ENCODE results near the gene KATNAL2.
"Not testable (repeated sequence)": the region's sequence is repeated elsewhere in the genome, so short reads cannot be mapped to it uniquely, and the experiment has no call there.

Gene KATNAL2

GRCh38 chr18:47032945-47033344 lies 115.5 kb downstream of the KATNAL2 start:
- no peaks in the 10 kb centered on the region for H3K36me3 ChIP-seq (ENCODE audit: control insufficient read depth, insufficient read depth, low read length)
- no peaks in the 10 kb centered on the region for H3K79me2 ChIP-seq
- H3K4me2 ChIP-seq (ENCODE audit: low read length): no peak overlapping the region
- H2AFZ ChIP-seq: no peak overlapping the region
- H3K9ac ChIP-seq: no peak overlapping the region
- no peaks in the 10 kb centered on the region for H3K4me1 ChIP-seq
- no peak overlapping the region for H3K4me3 ChIP-seq (ENCODE audit: low read depth, low read length)
- TF ChIP-seq, protein P1, sequence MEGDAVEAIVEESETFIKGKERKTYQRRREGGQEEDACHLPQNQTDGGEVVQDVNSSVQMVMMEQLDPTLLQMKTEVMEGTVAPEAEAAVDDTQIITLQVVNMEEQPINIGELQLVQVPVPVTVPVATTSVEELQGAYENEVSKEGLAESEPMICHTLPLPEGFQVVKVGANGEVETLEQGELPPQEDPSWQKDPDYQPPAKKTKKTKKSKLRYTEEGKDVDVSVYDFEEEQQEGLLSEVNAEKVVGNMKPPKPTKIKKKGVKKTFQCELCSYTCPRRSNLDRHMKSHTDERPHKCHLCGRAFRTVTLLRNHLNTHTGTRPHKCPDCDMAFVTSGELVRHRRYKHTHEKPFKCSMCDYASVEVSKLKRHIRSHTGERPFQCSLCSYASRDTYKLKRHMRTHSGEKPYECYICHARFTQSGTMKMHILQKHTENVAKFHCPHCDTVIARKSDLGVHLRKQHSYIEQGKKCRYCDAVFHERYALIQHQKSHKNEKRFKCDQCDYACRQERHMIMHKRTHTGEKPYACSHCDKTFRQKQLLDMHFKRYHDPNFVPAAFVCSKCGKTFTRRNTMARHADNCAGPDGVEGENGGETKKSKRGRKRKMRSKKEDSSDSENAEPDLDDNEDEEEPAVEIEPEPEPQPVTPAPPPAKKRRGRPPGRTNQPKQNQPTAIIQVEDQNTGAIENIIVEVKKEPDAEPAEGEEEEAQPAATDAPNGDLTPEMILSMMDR (IDR thresholded peaks at IDR 0.05): no peak
- no peaks in the 10 kb centered on the region for H3K27me3 ChIP-seq (ENCODE audit: control insufficient read depth, insufficient read depth, low read length)
- no peak overlapping the region for H3K27ac ChIP-seq
- no peaks in the 10 kb centered on the region for H3K9me3 ChIP-seq (ENCODE audit: control insufficient read depth, low read length)

DNA sequence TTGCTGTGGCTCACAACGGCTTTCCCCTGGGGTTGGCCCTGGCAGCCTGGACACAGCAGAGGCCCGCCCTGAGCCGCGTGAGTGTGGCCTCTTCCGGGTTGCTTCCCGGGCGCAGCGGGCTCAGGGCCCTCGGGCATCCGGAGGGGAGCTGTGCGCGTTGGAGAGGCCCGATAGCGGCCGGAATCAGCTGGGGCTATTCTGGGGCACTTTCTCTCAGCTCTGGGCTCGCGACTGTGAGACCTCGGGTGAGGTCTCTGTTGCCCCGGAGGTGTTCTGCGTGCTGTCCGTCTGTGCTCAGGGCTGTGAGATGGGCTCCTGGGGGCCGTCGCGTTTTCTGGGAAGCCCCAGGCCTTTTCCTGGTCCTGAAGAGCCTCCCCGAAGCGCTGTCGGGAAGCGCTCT lies 117.2 kb downstream of the KATNAL2 start:
- not testable (repeated sequence) for H3K4me3 ChIP-seq (ENCODE audit: low read depth, low read length); H3K36me3 ChIP-seq (ENCODE audit: control insufficient read depth, insufficient read depth, low read length); H3K4me1 ChIP-seq; H3K4me2 ChIP-seq (ENCODE audit: low read length); H3K79me2 ChIP-seq; H2AFZ ChIP-seq; H3K27ac ChIP-seq; H3K9me3 ChIP-seq (ENCODE audit: control insufficient read depth, low read length); H3K27me3 ChIP-seq (ENCODE audit: control insufficient read depth, insufficient read depth, low read length); H3K9ac ChIP-seq

DNA sequence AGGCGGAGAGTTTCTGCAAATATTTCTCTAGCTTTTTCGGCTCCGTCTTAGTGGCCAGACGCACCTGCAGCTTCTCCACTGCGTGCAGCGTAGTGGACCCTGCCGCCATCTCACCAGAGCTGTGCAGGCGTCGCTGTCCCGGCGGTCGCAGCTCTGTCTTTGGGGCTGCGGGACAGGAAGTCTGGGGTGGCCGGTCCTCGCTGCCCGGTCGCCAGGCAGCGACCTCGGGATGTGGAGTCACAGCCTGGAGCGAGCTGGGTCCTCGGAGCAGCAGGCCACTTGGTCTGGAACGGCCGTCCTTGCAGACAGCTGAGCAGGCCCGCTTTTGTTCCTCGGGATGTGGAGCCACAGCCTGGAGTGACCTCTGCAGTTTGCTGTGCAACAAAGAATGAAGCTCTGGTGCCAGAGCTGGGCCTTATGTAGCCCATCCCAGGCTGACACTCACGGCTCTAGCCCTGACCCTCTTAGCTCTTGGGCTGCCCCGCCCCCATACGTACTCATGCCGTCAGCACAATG lies 117.8 kb downstream of the KATNAL2 start, which contains the start of gene ELOA2:
Gene ELOA2, minus strand, starts transcription at position 466 of the 516 bp plus-strand sequence. Its CDS starts 357 bp downstream, at position 109.
- Histone ChIP-seq H3K4me1 (no peaks in the 10 kb centered on the region), H3K27ac (no peak within 1 kb of the TSS), H2AFZ (no peak within 1 kb of the TSS), H3K9me3 (ENCODE audit: control insufficient read depth, low read length) (no peaks in the 10 kb centered on the region), H3K36me3 (ENCODE audit: control insufficient read depth, insufficient read depth, low read length) (no peaks in the 10 kb centered on the region), H3K79me2 (no peaks in the 10 kb centered on the region), H3K4me2 (ENCODE audit: low read length) (no peak within 1 kb of the TSS), H3K27me3 (ENCODE audit: control insufficient read depth, insufficient read depth, low read length) (no peaks in the 10 kb centered on the region), H3K4me3 (ENCODE audit: low read depth, low read length) (no peak within 1 kb of the TSS), H3K9ac (no peak within 1 kb of the TSS)
- TF ChIP-seq, protein P1 (IDR thresholded peaks at IDR 0.05): no peak

DNA sequence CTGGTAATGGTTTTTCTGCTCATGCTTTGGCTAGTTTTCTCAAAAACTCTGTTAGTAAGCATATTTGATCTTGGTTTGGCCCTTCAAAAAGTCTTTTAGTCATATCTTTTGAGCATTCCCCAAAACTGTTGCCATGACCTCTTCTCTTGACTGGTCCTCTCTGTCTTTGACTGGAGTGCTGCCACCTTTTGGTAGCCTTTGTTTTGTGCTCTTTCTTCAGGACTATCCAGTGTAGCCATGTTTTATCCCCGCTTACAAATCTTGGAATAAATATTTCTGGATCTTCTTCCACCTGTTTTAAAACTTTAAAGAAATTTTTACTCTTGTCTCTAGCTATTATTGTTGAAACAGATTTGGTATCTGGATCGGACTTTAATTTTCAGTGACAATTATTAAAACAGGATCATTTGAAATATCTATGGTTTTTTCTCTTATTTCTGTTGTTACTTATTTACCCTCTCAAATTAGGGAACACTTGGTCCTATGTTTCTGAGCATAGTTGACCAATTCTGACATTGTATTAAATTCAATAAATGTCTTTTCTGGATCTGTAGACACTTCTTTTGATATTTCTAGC lies 119.0 kb downstream of the KATNAL2 start:
- H3K36me3 ChIP-seq (ENCODE audit: control insufficient read depth, insufficient read depth, low read length): no peaks in the 10 kb centered on the region
- no peaks in the 10 kb centered on the region for H3K79me2 ChIP-seq
- H3K4me1 ChIP-seq: no peaks in the 10 kb centered on the region
- no peak overlapping the region for H3K4me2 ChIP-seq (ENCODE audit: low read length)
- H3K27me3 ChIP-seq (ENCODE audit: control insufficient read depth, insufficient read depth, low read length): no peaks in the 10 kb centered on the region
- no peak overlapping the region for H2AFZ ChIP-seq
- no peaks in the 10 kb centered on the region for H3K9me3 ChIP-seq (ENCODE audit: control insufficient read depth, low read length)
- no peak overlapping the region for H3K27ac ChIP-seq
- no peak overlapping the region for H3K9ac ChIP-seq
- H3K4me3 ChIP-seq (ENCODE audit: low read depth, low read length): no peak overlapping the region
- TF ChIP-seq, protein P1 (IDR thresholded peaks at IDR 0.05): peak; percentile 9

DNA sequence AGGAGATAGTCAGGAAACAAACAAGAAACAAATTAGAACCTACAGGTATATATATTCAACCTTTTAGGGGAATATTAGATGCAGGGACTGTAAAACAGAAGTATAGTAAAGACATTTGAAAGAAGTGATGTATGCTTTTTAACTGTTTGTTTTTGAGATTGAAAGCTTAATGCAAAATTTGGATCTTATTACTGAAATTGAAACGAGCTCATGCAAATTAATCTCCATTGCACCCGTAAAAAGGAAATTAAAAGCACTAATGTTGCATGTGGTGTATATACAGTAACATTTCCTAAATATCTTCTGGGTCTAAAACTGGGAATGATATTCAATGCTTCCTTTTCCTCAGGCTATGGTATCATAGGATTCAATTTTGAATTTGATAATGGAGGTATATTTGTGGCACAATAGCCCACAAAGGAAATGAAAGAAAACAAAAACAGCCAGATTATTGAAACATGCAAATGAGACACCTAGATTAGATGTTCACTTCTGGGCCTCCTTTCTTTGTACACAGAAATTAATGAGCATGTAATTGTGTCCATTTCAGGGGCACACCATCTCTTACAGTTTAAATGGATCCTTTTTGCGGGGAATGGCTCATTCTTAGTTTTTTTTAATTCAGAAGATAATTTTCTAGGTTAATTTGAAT lies 119.7 kb downstream of the KATNAL2 start:
- Histone ChIP-seq H3K9ac (no peak overlapping the region), H3K9me3 (ENCODE audit: control insufficient read depth, low read length) (no peaks in the 10 kb centered on the region), H3K79me2 (no peaks in the 10 kb centered on the region), H3K27me3 (ENCODE audit: control insufficient read depth, insufficient read depth, low read length) (no peaks in the 10 kb centered on the region), H3K4me1 (no peaks in the 10 kb centered on the region), H2AFZ (no peak overlapping the region), H3K4me3 (ENCODE audit: low read depth, low read length) (no peak overlapping the region), H3K27ac (no peak overlapping the region), H3K36me3 (ENCODE audit: control insufficient read depth, insufficient read depth, low read length) (no peaks in the 10 kb centered on the region), H3K4me2 (ENCODE audit: low read length) (no peak overlapping the region)
- TF ChIP-seq, protein P1 (IDR thresholded peaks at IDR 0.05): no peak

Data from parathyroid adenoma (tissue), 2 donors.